OCI-LY7 (cell line): ENCODE results near the gene TRDN. TPM values are rescaled to one million over a fixed set of nuclear protein-coding genes. Genes with fewer than 3 reads are reported as not detected.

Experiments used
- BruUV-seq: library from RNA; stranded (reverse); fragments of 400-500 nt; replicated peaks from 2 replicates; lab custom pipeline; 2021; lab: Mats Ljungman, UMichigan
- CTCF ChIA-PET: fragments of 300-600 bp; sonication (Branson Sonifier 250); formaldehyde crosslinking; loops from one replicate; lab custom pipeline; 2022; ENCODE audit warnings: antibody characterized with exemption; ENCODE audit not compliant: unreplicated experiment; lab: Charles Lee
- POLR2A ChIA-PET: fragments of 300-600 bp; sonication (Branson Sonifier 250); formaldehyde crosslinking; loops from one replicate; lab custom pipeline; 2022; ENCODE audit warnings: antibody characterized with exemption; lab: Charles Lee
- DNase-seq: peaks from one replicate; pipeline ENCODE4 v3.0.0-alpha.2; 2015; ENCODE audit warnings: low spot score
- H2AFZ ChIP-seq: fragments of 200-600 bp; sonication (generic), shearing (Covaris generic); 2 replicates; pipeline ENCODE4 v1.6.1; 2014; ENCODE audit warnings: mild to moderate bottlenecking, antibody characterized with exemption, low read length, moderate library complexity
- H3K27ac ChIP-seq: fragments of 200-600 bp; sonication (generic); 2 replicates; pipeline ENCODE4 v1.5.1; 2014; ENCODE audit warnings: mixed run types, low read depth, mild to moderate bottlenecking, moderate library complexity, low read length, inconsistent platforms; ENCODE audit not compliant: poor library complexity, severe bottlenecking
- H3K36me3 ChIP-seq: fragments of 200-600 bp; sonication (generic); 2 replicates; pipeline ENCODE4 v1.6.1; 2014; ENCODE audit warnings: mild to moderate bottlenecking, antibody characterized with exemption, low read length, moderate library complexity, mixed read lengths; ENCODE audit not compliant: insufficient read depth
- H3K4me1 ChIP-seq: fragments of 200-600 bp; sonication (generic); 2 replicates; pipeline ENCODE4 v1.5.1; 2014; ENCODE audit warnings: mild to moderate bottlenecking, low read length; ENCODE audit not compliant: insufficient read depth, poor library complexity, severe bottlenecking
- H3K4me2 ChIP-seq: fragments of 200-600 bp; sonication (generic); 2 replicates; pipeline ENCODE4 v1.6.1; 2014; ENCODE audit warnings: mild to moderate bottlenecking, low read length
- H3K4me3 ChIP-seq: fragments of 200-600 bp; sonication (generic); 2 replicates; pipeline ENCODE4 v1.5.1; 2014; ENCODE audit warnings: mild to moderate bottlenecking, low read depth, low read length; ENCODE audit not compliant: poor library complexity, severe bottlenecking
- H3K79me2 ChIP-seq: fragments of 200-600 bp; sonication (generic); 2 replicates; pipeline ENCODE4 v1.6.1; 2016; ENCODE audit warnings: low read depth, mild to moderate bottlenecking, low read length, moderate library complexity, mixed read lengths; ENCODE audit not compliant: insufficient read depth
- H3K9me2 ChIP-seq: fragments of 200-600 bp; sonication (generic); 2 replicates; pipeline ENCODE4 v1.6.1; 2016; ENCODE audit warnings: mild to moderate bottlenecking, low read length, mixed read lengths; ENCODE audit not compliant: insufficient read depth
- H3K9me3 ChIP-seq: fragments of 200-600 bp; sonication (generic); 2 replicates; pipeline ENCODE4 v1.6.1; 2014; ENCODE audit warnings: mild to moderate bottlenecking, mixed run types, low read length, mixed read lengths
- H4K20me1 ChIP-seq: fragments of 200-600 bp; sonication (generic); 2 replicates; pipeline ENCODE4 v1.6.1; 2014; ENCODE audit warnings: mild to moderate bottlenecking, antibody characterized with exemption, low read length, moderate library complexity, mixed read lengths; ENCODE audit not compliant: insufficient read depth
- CTCF ChIP-seq: fragments of 200-600 bp; sonication (generic); conservative IDR thresholded peaks from 2 replicates; pipeline ENCODE4 v1.5.1; 2014; ENCODE audit warnings: mild to moderate bottlenecking, antibody characterized with exemption, low read length, moderate library complexity, mixed read lengths
- EZH2phosphoT487 ChIP-seq: fragments of 200-600 bp; sonication (generic); IDR thresholded peaks from 2 replicates; pipeline ENCODE4 v1.6.1; 2018; ENCODE audit warnings: low read depth, borderline replicate concordance, mild to moderate bottlenecking, mixed run types, antibody characterized with exemption, low read length, moderate library complexity, mixed read lengths
- intact Hi-C: fragments of 100-400 bp; cut with micrococcal nuclease; formaldehyde crosslinking; loops from one replicate; pipeline ENCODE4 v1.10.0; 2022; ENCODE audit not compliant: unreplicated experiment
- total RNA-seq, 2 experiments: library from RNA; depleted of rRNA in 1 of 2; stranded (reverse); fragments of >200 nt in 1 of 2; shearing (Covaris generic) in 1 of 2; gene quantifications; 2 replicates each; pipeline ENCODE4 v1.2.3, GENCODE V29; 2014 to 2022

The TRDN gene
- total RNA-seq, 2 experiments from 2014 or later: not detected

GRCh38 chr6:123658848-123659247 lies 22.1 kb upstream of the TRDN start:
- CTCF ChIA-PET: no interaction called here
- POLR2A ChIA-PET: no interaction called here

GRCh38 chr6:123655521-123656306 lies 19.0 kb upstream of the TRDN start:
- POLR2A ChIA-PET: interaction anchor here (0.7 kb wide), 1 partner anchor 10 kb away, joined by 4 read pairs; no protein-coding TSS in a partner anchor
- Histone ChIP-seq H3K4me3 (no peak overlapping the region), H2AFZ (no peak overlapping the region), H3K4me2 (no peak overlapping the region), H3K9me3 (no peaks in the 10 kb centered on the region), H3K36me3 (no peaks in the 10 kb centered on the region), H3K27ac (no peak overlapping the region), H4K20me1 (no peaks in the 10 kb centered on the region), H3K9me2 (no peaks in the 10 kb centered on the region), H3K79me2 (no peaks in the 10 kb centered on the region), H3K4me1 (no peaks in the 10 kb centered on the region)
- CTCF ChIA-PET: no interaction called here
- intact Hi-C loops: no loop called here
- TF ChIP-seq CTCF: no peak
- no peak for TF ChIP-seq EZH2phosphoT487
- no peak for DNase-seq
- no TSS peak for BruUV-seq

More at GRCh38 chr6:123658848-123659247, 22.1 kb upstream of the TRDN start:
- Histone ChIP-seq H3K4me1 (no peaks in the 10 kb centered on the region), H4K20me1 (no peaks in the 10 kb centered on the region), H3K4me2 (no peak overlapping the region), H3K36me3 (no peaks in the 10 kb centered on the region), H3K27ac (no peak overlapping the region), H3K4me3 (no peak overlapping the region), H3K79me2 (no peaks in the 10 kb centered on the region), H3K9me2 (no peaks in the 10 kb centered on the region), H2AFZ (no peak overlapping the region), H3K9me3 (no peaks in the 10 kb centered on the region)
- BruUV-seq: no TSS peak
- no peak for TF ChIP-seq CTCF
- TF ChIP-seq EZH2phosphoT487: no peak
- no peak for DNase-seq
- intact Hi-C loops: no loop called here

- no peaks in the 10 kb centered on the region for H3K79me2 ChIP-seq
- H2AFZ ChIP-seq: no peak overlapping the region
- no peak overlapping the region for H3K4me3 ChIP-seq
- H3K9me3 ChIP-seq: no peaks in the 10 kb centered on the region
- no peaks in the 10 kb centered on the region for H3K9me2 ChIP-seq
- ChIA-PET POLR2A (interaction anchor here (0.6 kb wide), 1 partner anchor 268 kb away, joined by 3 read pairs; no protein-coding TSS in a partner anchor), CTCF (no interaction called here)
- H3K4me2 ChIP-seq: no peak overlapping the region
- intact Hi-C loops: no loop called here
- no peaks in the 10 kb centered on the region for H3K4me1 ChIP-seq
- H4K20me1 ChIP-seq: no peaks in the 10 kb centered on the region
- DNase-seq: no peak
- no peak overlapping the region for H3K27ac ChIP-seq
- H3K36me3 ChIP-seq: no peaks in the 10 kb centered on the region
- TF ChIP-seq CTCF: no peak
- TF ChIP-seq EZH2phosphoT487: no peak
- no TSS peak for BruUV-seq
Measured at GRCh38 chr6:123648723-123649122, 12.0 kb upstream of the TRDN start.
